CD4-positive, alpha-beta T cell treated with Interferon alpha-2 for 1 hour (primary cell): ENCODE results near the gene HLA-DRB1.
A peak's percentile ranks its signal among the peaks of the same experiment; 100 is the strongest.
"Not testable (repeated sequence)": the region's sequence is repeated elsewhere in the genome, so short reads cannot be mapped to it uniquely, and the experiment has no call there.

Experiments used
- DNase-seq, 2 donors: peaks; one replicate each; pipeline ENCODE4 v3.0.0-alpha.2; 2020 to 2022

The HLA-DRB1 gene

DNA sequence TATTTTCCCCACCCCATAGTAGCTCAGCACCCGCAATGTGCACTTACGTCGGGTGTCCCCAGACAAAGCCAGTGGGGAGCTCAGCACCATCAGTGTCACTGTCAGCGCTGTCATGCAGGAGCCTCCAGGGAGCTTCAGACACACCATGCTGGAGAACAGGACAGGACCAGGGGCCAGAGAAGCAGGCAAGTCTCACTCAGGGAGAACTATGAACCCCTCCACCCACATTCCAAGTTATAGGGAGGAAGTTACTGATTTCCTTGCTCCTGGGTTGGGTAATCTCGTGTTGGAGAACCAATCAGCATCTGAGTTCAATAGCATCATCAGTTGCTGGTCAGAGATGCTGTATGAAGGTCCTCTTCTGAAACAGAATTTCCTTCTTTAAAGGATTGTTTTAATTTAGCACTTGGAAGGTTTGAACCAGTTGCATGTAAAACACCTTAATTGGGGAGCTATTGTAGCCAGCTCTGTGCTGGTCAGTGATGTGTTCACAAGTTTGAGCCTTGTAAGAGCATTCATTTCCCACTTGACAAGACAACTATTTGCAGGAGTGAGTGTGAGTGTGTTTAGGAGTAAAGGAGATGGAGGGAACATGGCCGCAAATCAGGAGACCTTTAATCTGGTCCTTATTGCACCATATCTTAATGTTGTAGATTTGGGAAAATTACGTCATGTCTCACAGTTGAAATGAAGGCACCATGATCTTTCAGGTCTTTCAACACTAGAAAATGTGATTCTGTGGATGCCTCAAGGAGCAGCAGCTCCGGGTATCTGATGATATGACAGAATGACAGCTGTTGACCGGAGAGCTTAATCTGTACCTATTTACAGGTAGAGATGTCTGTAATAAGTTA is at the start of gene HLA-DRB1:
Gene HLA-DRB1, minus strand, starts transcription at position 253 of the 854 bp plus-strand sequence. Its CDS starts 106 bp downstream, at position 147.
- DNase-seq: peak; percentile 71

DNA sequence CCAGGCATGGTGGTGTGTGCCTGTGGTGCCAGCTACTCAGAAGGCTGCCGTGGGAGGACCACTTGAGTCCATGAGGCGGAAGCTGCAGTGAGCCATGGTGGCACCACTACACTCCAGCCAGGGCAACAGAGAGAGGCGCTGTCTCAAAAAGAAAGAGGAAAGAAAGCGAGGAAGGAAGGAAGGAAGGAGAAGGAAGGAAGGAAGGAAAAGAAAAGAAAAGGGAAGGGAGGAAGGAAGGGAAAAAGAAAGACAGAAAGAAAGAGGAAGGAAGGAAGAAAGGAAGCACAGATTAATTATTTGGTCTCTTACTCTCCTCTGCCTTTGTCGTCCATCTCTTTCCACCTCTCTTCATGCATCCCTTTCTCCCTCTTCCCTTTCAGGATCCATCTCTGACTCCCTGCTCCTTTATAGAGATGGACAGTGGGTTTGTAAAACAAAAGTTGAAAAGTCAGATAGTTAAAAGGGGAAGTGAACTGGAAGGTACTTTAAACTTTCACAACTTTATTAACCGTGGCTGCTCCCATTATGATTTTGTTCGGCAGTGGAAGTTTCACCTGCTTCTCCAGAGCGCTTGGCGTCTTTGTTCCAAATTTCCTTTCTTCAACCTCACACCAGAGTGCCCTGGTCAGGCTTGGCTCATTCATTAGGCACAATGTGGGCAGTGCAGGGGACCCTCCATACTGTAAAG is 49.0 kb upstream of the HLA-DRB1 start:
- no peak for DNase-seq

DNA sequence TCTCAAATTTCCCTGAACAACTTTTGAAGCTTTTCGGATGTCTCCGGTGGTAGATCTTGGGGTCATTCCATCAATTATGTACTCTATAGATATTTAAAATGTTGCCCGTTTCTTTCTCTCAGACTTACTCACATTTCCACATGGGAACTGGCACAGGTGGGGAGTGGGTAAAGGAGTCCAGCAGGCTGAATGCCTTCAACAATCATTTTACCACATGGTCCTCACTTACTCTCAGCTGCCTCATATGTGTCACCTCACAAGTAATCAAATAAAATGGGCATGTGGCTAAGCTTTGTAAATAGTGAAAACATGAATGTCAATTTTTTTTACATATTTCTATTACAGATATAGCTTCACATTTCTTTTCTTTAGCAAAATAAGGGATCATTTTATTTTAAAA is 48.2 kb upstream of the HLA-DRB1 start:
- no peak for DNase-seq

DNA sequence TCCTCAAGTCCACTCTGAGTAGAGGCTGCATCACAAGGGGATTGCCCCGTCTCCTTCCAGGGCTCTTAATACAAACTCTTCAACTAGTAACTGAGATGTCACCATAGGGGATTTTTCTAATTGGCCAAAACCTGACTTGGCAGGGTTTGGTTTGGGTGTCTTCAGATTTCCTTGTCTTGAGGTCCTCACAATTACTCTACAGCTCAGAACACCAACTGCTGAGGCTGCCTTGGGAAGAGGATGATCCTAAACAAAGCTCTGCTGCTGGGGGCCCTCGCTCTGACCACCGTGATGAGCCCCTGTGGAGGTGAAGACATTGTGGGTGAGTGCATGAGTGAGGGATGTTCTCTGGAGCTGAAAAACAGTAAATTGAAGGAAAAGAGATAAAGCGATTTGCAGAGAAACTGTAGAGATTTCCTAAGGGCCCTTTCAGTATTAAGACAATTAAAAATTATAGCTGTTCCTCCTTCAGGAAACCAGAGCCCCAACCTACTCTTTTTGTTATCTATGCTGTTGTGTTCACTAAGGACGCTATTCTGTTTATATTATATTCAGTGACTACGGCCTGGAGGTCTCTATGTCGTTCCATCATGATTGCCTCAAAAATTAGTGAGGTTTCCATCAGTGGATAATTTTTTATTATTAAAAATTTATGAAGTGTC is 47.7 kb upstream of the HLA-DRB1 start, which contains the start of gene HLA-DQA1:
Gene HLA-DQA1, plus strand, starts transcription at position 188 of the 662 bp plus-strand sequence. Its CDS starts 53 bp downstream, at position 241.
- peak; percentile 75 to 80 for DNase-seq

DNA sequence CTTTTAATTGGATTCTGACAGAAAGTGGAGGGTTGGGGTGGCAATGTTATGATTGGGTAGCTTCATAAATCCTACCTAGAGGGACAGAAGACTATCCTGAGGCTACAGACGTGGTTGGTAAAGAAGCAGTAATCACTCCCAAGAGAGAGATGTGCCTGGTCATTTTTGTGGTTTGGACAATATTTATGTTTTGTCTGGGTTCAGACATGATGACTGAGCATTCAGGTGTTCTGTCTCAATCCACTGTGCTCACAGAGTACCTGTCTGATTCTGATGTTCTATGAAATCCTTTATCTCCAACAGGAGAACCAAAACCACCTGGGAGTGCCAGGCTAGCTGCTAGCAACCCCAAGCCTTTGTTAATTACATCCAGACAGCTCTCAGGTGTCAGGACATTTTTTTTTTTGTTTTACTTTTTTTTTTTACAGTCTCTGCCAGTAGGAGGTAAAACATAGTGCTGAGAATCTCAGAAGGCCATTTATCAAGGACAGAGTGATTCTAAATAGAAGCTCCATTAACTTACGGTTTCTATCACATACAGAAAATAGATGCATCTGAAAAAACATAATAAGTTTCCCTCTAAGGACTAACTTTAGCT is 46.0 kb upstream of the HLA-DRB1 start:
- DNase-seq: no peak

DNA sequence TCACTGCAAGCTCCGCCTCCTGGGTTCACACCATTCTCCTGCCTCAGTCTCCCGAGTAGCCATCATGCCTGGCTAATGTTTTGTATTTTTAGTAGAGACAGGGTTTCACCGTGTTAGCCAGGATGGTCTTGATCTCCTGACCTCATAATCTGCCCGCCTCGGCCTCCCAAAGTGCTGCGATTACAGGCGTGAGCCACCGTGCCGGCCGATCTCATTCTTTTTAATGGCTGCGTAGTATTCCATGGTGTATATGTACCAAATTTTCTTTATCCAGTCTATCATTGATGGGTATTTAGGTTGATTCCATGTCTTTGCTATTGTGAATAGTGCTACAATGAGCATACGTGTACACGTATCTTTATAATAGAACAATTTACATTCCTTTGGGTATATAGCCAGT is 40.1 kb upstream of the HLA-DRB1 start:
- not testable (repeated sequence) for DNase-seq

DNA sequence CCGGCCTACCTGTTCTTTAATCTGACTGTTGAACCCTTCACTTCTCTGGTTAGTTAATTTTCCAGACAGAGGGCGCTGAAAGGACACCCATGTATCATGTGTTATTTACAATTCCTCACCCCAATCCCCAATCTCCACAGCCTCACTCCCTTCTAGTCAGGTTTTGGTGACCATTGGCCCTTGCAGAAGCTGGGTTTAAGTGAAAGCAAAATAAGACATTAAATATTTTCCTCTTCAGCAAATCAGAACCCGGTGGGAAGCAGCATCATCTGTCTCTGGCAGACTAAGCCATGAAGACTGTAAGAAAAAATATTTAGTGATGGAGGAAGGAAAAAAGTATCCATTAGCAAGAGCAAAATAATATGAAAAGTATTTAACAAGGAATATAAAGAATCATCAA is 38.2 kb upstream of the HLA-DRB1 start:
- DNase-seq: peak; percentile 53 to 67

DNA sequence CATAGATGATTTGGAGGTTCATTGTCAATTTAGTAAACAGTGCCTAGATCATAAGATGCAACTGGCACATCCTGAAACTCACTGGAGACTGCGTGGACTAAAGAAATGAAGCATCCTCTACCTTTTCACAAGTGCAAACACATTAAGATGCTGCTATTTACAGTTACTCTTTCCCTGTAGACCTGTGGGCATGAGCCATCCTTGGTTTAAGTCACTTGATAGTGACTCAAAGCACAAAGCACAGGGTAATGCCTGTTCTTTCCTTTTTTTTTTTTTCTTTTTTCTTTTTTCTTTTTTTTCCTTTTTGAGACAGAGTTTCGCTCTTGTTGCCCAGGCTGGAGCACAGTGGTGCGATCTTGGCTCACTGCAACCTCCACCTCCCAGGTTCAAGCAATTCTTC is 37.6 kb upstream of the HLA-DRB1 start:
- no peak for DNase-seq

DNA sequence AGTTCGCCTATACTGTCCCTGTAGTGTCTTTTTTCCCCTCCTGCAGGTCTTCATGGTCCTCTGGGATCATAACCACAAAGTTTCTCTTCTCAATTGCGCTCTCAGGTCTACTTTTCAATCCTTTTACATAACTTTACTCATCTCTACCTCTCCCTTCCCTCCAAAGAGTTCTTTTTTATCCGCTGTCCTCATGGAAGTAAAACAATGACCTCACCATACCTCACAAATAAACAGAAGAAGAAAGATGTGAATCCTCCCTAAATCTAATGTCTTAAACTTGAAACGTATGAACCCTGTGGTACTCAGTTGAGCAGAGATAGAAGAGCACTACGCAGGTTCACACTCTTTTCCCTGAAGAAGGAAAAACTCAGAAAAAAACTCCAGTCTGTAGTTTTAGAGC is 35.5 kb upstream of the HLA-DRB1 start:
- DNase-seq: no peak

DNA sequence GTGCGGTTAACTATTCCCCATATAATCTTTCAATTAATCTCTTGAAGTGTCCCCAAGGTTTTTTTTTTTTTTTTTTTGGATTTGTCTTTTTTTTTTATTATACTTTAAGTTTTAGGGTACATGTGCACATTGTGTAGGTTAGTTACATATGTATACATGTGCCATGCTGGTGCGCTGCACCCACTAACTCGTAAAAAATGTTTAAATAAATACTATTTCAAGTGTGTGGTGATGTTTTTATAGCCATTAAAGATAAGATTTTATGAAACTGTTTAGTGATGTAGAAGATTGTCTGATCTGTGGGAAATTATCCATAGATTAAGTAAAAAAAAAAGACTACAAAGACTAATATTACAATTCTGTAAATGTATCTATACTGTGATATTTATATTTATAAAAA is 34.9 kb upstream of the HLA-DRB1 start:
- DNase-seq: no peak

DNA sequence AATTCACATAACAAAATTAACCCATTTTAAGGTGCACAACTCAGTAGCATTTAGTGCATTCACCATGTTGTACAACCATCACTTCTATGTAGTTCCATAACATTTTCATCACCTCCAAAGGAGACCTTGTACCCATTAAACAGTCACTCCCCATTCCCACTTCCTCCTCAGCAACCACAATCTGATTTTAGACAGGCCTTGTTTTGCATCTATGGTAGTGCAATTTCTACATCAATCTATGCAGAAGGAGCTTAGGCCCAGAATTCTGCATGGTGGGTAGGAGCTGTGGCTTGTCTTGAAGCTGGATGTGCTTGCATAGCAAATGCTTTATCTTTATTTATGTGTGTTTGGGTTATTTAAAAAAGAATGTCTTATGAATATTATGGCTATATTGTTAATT is 34.0 kb upstream of the HLA-DRB1 start:
- DNase-seq: no peak

DNA sequence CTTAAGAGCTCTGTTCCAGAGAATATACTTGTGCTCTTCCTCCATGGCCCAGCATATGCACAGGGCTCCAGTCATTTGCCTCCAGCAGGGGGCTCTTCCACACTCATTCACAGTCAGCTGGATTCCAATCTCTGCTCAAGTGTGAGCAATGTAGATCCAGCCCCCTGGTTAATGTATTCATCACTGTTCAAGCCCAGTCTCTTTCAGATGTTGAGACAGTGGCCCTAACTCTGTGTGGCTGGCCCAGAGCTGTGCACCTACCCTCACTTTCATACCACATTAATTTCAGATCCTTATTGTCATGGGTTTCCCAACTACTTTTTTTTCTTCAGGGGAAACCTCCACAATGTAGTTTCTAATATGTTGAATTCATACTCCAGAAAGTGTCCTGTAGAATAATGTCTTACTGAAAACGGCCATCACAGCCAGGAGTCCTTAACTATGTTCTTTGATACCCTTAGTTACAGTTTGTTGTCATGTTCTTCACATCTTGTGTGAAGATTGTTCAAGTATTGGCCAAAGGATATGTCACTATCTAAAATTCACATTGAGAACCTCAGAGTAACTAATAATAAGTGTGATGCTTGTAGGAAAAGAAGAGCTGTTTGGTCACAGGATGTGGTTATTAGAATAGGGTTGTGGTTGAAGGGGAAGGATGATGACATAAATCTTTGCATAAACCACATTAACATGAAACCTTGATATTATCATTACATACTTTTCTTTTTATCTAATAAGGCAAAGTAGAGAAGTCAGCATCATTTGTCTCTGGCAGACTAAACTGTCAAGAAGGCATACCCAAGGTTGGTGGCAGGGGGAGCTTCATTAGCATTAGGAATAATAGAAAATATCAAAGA is 33.1 kb upstream of the HLA-DRB1 start:
- DNase-seq: peak; percentile 81 to 88

DNA sequence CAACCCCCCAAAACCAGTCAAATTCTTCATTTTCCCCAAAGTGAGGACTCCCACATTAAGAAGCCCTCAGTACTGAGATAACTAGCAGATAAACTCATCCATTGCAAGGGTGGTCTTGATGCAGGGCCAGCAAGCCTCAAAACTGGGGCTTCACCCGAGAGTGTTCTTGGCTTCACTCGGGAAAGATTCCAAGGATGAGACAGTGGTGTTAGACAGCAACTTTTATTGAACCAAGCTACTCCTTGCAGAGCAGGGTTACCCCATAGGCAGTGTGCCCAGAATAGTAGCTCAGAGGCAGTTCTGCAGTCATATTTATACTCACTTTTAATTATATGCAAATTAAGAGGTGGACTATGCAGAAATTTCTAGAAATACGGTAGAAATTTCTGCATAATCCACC is 31.7 kb upstream of the HLA-DRB1 start:
- no peak for DNase-seq

DNA sequence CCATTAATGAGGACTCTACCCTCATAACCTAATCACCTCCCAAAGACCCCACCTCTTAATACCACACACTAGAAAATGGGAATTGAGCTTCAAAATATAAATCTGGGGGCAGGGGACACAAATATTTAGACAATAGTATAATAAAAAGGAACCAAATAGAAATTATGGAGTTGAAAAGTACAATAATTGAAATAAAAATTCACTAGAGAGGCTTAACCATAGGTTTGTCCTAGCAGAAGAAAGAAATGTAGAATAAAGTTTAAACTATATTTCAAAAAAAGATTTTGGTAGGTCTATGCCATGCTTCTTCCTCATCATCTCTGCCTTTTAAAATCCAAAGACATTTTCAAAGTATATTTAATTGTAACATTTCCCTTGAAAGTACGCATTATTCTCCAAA is 28.1 kb upstream of the HLA-DRB1 start:
- no peak for DNase-seq

DNA sequence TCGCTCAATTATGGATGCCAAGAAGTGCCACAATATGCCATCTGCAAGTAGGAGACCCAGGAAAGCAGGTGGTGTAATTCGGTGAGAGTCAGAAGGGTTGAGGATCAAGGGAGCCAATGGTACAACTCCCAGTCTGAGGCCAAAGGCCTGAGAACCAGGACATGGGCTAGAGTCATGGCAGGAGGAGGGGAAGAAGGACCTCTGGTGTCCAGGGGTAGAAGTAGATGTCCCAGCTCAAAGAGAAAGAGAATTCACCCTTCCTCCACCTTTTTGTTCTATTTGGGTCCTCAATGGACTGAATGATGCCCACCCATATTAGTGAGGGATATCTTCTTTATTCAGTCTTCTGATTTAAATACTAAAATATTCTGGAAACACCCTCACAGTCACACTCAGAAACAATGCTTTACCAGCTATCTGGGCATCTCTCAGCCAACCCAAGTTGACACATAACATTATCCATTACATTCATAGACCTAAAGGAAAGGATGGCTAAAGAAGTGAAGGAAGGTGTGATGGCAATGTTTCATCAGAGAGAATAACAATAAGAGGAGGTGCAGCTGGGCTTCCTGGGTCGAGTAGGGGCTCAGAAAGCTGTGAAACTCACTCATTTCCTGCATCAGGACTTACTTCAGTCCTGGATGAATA is 26.4 kb upstream of the HLA-DRB1 start:
- no peak for DNase-seq

DNA sequence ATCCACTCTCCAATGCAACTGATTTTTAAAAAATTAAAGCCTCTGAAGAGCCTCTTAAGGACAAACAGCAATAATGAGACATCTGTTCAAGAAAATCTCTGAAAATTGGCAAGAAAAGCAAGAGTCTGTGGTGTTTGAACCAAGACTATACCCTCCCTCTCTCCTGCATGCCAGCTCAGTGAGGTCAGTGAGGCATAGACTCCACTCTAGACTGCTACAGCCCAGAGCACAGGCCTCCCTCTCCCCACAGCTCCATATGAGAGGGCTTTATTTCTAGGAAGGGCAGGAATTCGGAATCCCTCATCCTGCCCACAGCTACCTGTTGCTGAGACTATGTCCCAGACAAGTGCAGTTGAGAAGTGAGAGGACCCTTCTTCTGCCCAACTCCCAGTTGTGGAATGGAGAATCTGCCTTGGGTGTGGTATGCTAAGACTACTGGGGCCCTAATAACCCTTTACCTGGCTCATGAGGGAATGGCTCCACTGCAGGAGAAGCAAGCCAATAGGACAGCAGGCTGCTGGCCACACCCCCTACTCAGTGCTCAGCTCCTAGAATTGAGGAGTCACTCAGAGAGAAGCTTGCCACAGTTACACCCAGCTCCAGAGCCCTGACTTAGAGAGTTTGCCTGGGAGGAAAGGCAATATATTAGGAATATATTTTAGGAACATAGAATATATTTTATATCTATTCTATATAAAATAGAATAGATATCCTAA is 24.9 kb upstream of the HLA-DRB1 start:
- no peak for DNase-seq

DNA sequence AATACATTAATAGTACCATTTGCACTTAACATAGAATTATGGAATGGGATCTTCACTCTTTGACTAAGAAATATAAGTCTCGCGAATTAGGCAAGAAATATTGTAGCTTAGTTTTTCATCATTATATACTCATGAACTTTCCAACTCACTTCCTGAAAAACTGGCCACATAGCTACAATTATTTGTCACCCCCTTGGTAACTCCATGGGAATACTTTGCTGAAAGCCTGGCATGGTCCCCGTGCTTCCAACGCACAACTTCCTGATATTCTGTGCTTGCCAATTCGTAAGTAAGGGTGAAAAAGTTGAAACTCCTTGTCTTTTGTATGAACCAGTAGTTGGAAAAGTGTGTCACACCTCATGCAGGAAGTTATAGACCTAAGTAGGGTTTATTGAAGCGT is 23.8 kb upstream of the HLA-DRB1 start:
- DNase-seq: no peak

DNA sequence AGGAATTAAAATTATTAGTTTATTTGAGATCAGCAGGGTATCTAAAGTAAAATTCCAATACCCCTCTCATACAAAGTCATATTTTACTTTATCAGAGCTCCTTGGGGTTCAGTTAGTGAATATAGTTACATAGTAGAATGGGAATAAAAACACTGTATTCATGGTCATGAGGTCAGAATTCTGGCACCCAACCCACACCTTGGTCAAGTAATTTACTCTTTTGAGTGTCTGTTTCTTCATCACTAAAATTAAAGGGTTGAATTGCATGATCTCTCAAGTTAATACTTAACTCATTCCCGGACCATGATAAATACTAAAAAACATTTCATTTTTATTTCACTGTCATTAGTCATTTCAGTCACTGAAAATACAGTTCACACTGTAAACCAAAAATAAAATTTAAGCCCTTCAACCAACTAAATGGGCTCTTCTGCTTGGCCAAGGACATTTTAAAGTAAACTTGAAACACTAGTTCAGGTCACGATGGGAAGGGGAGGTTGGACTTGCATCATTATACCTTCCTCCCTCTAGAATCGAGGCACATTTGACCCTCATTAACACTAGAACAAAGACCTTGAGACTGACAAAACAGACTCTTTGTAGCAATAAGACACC is 21.1 kb upstream of the HLA-DRB1 start:
- DNase-seq: no peak

DNA sequence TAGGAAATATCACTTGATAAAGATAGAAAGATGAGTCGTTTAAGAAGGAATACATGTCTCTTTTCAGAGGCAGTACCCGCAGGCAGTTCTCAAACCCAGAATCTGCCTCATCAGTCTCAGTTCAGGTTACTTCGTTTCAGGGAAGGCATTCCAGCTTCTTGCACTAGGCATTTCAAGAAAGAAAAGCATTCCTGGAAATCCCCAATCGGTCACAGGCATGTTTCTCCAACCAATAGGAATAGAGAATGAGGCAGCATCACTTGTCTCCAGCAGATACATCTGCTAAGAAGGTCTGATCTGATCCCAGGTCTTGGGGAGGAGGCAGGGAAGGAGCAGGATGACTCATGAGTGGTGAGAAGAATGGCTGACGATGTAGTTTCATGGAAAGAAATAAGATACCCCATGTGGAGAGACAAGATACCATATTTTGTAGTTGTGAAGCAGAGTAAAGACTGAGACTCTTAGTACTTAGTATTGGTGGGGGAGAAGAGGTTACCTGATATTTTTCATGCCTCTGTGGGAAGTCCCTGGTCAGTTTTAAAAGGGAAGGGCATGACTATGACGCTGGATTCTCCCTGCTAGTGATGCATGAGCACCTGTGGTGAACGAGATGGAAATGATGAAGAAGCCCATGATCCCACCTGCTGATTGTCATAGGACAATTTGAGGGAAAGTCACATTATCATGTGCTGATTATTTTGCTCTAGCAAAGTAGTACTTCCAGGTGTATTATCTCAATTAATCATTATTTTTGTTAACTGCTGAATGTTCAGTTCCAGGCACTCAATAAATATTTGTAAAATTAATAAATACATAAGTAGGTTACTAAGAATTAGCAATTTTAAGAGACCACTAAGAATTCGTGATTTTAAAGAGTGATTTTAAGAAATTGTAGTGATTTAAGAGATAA is 20.3 kb upstream of the HLA-DRB1 start:
- DNase-seq: peak; percentile 82 to 88

DNA sequence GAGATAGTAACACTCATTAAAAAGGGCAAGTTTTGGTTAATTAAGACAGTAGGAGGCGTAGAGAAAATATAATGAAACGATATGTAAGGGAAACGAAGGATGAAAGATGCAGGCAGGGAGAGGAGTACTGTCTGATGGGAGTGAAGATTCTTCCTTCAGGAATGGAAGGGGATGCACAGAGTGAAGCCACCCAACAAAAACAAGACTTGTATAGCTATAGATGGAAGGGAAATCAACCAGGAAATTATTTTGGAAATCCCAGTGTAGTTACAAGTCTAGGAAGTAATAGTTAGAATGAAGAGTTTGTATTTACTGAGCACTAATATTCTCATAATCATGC is 19.7 kb upstream of the HLA-DRB1 start:
- no peak for DNase-seq
